Suprapubic skin (tissue), 4 donors: Measurements from ENCODE around the gene MSRB3.

Experiments
- CTCF ChIP-seq, 2 donors: fragments of 200-600 bp in 1 of 2; fragments of 450-650 bp in 1 of 2; sonication (generic) in 1 of 2; IDR thresholded peaks; one replicate each; pipeline ENCODE4 v1.5.1; 2016 to 2019; ENCODE audit warnings: antibody characterized with exemption in 2 of 2, mild to moderate bottlenecking in 1 of 2, moderate library complexity in 1 of 2
- POLR2A ChIP-seq, 2 donors: fragments of 450-650 bp; IDR thresholded peaks; one replicate each; pipeline ENCODE4 v1.6.1; 2017; ENCODE audit warnings: antibody characterized with exemption in 2 of 2, mild to moderate bottlenecking in 2 of 2, moderate library complexity in 2 of 2
- POLR2AphosphoS5 ChIP-seq, 3 donors: sonication (generic); formaldehyde crosslinking; IDR thresholded peaks; one replicate each; pipeline ENCODE4 v1.6.1; 2017; ENCODE audit warnings: antibody characterized with exemption in 3 of 3

- no peak for TF ChIP-seq CTCF (IDR thresholded peaks at IDR 0.05)
- no peak for TF ChIP-seq POLR2AphosphoS5 (IDR thresholded peaks at IDR 0.05)
- no peak for TF ChIP-seq POLR2A (IDR thresholded peaks at IDR 0.05)
These were observed 20.5 kb upstream of the MSRB3 start for GRCh38 chr12:65257986-65258385.
